Myocyte (in vitro differentiated cells): ENCODE measurements around the gene FBXW11. TPM values are rescaled to one million over a fixed set of nuclear protein-coding genes. Genes with fewer than 3 reads are reported as not detected.
A peak's percentile ranks its signal among the peaks of the same experiment; 100 is the strongest.
"Not testable (repeated sequence)": the region's sequence is repeated elsewhere in the genome, so short reads cannot be mapped to it uniquely, and the experiment has no call there.

Experiments
- DNase-seq: peaks from one replicate; pipeline ENCODE4 v3.0.0-alpha.2; 2012; ENCODE audit warnings: low read depth
- total RNA-seq: library from RNA; depleted of rRNA; stranded (reverse); fragments of >200 nt; gene quantifications from 2 replicates; pipeline ENCODE4 v1.2.3, GENCODE V29; 2014

The FBXW11 gene
- total RNA-seq, 1 donor from 2014 or later: 122 TPM

DNA sequence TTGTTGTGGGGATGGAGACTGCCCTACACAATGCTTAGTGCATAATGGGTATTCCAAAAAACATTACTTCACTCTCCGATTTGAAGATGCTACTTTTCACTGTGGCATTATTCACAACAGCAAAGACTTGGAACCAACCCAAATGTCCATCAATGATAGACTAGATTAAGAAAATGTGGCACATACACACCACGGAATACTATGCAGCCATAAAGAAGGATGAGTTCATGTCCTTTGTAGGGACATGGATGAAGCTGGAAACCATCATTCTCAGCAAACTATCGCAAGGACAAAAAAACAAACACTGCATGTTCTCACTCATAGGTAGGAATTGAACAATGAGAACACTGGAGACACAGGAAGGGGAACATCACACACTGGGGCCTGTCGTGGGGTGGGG is 90.7 kb downstream of the FBXW11 start:
- DNase-seq: not testable (repeated sequence)

DNA sequence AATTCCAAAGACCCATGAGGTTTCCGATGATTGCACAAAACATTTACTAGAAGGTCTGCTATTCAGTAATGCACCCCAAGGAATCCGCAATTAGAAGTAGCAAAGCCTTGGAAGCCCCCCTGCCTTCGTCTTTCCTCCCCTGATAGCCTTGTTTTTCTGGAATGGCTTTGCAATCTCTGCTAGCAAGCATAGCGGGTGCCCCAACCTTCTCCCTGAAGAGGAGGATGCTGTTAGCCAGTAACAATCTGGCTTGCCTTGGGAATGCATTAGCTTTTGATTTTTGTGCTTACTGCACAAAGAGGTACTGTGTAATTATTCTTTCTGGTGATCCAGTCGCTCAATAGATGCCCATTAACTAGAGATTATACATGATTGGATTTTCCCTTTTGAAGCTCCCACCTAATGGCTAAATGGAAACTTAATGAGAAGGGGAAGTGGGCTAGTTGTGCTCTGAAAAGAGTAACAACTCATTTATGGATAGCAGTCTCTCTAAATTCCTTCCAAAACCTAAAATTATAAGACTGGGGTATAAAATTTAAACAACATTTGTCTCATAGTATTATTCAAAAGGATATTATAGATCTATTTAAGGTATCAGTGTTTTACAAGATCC is 91.6 kb downstream of the FBXW11 start:
- no peak for DNase-seq

DNA sequence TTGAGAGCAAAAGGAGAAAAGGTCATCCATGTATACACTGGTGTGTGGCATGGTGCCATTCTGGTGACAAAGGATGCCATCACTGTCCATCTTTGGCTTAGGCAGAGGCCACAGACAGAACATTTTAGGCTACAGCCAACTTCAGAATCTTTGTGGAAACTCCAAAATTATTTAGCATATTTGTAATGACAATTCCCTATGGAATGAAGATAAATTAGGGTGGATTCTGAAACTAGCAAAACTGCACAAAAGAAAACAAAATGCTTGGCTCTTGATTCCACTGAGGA is 92.5 kb downstream of the FBXW11 start:
- DNase-seq: no peak

DNA sequence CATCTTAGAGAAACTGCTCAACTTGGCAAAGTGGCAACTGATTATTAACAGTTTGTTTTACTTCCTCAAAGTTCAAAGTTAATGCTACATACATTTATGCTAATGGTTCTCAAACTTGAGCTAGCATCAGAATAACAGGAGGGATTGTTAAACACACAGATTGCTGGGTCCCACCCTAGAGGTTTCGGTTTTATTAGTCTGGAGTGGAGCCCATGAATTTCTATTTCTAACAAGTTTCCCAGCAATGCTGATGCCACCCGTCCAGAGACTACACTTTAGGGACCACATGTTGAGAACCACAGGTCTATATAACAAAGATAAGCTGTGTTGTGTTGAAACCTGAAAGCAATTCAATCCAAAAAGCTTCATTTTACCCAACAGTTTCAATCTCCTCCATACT is 95.3 kb downstream of the FBXW11 start:
- DNase-seq: no peak

DNA sequence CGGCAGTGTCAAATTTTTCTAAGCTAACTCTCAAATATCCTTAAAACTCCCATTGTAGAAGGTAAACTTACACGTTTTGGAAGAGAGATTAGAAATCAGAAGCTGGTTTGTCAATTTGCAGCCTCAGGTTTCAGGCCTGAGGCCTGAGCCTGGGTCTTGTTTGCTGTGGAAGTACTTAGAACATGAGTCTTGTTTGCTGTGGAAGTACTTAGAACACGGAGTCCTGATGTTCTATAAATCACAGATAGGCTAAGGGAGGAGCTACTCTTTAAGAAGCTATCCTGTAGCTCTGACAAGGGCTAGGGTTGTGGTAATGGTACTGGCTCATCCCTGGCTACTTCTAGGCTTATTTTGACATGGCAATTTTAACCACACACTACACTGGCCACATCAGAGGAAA is 97.8 kb downstream of the FBXW11 start:
- no peak for DNase-seq

DNA sequence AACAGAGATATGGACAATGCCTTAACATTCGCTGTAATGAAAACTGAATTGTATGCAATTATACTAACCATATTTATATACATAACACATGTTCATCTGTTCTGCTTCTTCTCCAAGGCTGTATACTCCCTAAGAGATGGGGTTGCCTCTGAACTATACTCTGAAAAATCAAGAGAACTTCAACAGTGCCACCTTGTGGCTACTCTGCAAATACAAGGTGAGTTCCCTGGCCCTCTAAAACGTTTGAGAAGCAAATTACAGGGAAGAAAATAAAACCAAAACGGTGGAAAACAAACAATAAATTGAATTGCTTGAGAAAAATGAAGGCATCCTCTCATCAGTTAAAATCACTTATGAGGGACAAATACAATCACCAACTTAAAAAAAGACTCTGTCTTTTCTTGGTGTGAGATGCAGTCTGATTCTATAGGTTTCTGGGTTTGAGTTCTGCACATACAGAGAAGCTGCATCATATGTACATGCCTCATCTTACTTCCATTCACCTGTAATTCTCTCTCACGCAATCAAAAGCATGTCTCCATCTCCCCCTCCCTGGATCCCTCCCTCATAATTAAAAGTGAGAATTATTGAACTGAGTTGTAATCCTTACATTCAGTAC is 98.6 kb downstream of the FBXW11 start:
- DNase-seq: peak; percentile 71

DNA sequence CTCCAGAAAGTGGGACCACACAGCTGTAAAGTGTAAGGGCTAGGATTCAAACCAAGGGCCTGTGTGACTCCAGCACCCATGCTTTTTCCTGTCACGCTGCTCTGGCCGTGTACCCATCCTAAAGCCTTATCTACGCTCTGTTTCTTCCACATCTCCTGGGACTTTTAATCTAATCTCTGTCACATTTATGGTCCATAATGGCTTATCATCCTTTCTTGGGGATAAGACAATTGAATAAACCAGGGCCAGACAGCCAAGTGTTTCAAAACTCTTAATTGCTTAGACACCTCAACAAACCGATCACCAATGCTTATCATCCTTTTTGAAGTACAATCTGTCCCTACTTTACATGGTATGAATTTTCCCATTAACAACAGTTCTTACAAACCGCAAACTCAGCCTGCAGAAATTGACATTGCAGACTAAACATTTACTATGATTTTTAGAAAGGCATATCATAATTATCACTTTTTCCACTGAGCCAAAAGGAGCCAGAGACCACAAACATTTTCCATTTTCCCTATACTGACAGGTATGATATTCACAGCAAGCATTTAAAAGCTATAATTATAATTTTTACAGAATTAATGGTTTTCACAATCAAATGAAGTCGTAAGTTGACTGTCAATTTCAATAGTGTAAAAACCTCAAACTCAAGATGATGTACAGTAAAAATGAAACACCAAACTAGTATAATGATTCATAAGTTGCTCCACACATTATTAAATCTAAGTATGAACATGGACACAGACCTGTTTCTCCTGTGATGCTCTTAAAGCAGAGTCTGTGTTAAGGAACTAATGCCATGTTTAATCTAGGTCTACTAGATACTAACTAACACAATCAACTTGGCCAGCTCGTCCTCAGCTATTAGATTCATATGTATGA is 99.5 kb downstream of the FBXW11 start:
- no peak for DNase-seq

DNA sequence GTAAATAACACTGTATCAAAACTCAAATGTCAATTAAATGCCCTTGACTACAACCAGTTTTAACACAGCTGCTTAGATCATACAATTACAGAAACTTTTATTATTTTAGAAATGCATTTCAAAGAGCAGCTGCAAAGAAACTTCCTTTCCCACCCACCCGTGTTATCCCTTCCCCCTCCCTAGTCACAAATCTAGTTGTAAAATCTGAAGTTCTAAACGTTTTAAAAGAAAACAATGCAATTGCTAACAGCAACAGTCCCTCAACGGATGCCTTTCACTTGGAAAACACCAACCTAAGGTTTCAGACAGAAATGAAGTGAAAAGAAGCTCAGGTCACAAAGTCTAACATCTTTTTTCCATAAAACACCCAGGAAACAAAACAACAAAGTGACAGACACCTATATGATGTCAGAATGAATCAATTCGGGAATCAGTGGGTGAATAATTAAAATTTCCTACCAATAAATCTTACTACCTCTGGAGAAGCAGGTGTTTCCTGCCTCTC is 100.3 kb downstream of the FBXW11 start:
- DNase-seq: no peak

DNA sequence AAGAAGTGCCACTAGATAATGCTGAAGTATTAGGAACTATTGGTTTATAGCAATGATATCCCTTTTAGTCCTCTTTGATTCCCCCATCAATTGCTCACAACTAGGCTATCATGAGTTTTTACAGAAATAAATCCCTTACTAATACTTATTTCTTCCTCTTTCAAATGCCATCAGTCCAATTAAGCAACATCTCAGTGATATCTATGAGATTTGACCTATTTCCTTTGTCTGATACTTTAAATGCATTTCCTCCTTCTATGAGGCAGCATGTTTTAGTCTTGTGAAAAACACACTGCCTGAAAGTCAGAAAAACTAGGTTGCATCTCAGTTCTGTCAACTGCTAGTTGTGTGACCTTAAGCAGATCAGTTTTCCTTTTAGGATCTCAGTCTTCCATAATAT is 101.6 kb downstream of the FBXW11 start:
- no peak for DNase-seq

DNA sequence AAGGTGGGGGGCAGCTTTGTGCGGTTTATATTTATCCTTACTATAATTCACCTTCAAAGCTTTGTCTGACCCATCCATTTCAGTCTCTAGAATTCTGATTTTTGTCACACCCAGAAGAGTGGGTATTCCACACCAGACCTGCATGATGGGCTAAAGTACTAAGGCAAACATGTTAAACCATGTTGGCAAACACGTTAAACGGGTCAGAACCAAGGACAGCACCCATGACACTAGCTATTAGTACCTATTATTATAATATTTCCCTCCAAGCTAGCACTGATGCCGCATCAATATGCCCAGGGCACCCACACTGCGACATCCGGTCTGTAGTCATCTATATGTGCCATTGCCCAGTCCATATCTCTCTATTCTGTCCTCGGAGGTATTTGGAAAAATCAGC is 104.7 kb downstream of the FBXW11 start:
- DNase-seq: no peak

DNA sequence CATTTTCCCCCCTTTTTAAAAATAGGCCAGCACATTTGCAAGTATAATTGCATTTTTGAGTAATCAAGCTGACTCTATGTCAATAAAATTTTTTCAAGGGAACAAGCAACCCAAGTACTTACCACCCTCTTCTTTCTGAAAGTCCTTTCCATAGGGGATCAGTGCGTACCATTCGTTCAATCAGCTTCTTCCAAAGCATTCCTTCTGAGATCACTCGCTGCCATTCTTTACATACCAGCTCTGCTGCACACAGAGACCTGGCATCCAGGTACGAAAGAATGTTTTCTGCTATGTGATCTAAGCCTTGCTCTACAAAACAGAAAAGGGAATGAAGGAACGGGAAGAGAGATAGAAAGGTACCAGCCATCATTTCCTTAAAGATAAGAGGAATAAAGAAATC is 106.6 kb downstream of the FBXW11 start:
- no peak for DNase-seq

DNA sequence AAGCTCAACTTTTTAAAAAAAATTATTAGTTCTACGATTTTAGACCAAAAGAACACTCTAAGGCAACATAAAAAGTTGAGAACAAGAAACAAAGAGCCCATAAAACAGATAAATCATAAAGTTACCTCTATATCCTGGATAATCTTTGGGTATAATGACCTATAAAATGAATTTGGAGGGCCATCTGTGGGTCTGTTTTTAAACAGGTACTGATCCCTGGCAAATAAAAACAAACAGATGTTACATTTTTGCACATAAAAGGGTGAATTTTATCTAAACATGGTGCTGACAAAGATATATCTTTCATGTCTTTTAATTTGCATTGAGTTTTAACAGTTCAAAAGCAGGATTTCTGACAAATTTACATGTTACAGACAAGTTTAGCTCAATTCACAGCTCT is 107.6 kb downstream of the FBXW11 start:
- DNase-seq: no peak

DNA sequence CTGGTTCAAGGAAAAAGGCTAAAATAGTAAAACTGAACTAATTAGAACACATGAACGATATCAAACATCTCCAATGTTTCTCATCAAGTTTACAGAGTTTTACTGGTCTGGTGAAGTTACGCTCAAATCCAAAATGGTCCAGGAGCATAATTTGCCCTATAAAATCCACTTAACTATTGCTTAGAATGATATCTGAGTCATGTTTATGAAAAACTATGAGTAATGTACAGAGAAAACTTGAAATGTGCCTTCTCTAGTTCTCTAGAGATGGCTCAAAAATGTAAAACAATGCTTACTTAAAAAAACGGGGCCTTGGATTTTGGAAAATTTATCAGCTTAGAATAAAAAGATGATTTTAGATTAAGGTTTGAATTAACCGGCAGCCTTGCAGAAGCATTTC is 108.1 kb downstream of the FBXW11 start:
- DNase-seq: no peak

DNA sequence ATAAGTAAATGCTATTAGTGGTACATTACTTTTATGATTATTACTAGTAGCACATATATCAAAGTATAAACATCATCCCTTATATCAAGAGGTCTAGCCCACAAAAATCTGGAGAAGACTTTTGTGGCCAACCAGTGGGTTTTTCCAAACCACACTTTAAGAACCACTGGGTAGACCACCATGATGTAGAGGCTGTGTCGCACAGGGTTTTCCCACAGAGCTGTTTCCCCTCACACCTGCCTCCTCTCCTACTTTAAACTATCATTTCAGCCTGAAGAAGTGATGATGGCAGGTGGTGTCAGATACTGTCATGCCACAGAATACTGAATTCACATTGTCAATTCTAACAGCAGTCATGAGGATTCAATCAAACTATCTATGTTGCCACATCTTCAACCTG is 109.2 kb downstream of the FBXW11 start:
- DNase-seq: peak; percentile 56

DNA sequence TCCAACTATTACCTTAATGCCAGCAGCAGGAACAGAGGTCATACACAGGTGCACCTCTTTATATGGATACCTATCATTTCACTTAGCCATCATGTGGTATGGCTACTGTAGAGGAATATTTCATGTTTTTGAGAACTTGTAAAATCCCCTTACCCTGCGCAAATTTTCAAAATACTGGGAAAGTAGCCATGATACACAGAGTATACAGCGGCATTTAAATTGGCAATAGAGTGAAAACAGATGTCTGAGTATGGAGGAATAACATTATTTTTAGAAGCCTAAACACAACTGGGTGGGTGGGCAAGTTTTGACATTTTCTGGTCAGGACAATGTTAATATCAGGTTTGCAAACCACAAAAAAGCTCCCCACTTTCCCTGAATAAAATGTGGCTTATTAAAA is 111.4 kb downstream of the FBXW11 start:
- DNase-seq: no peak

DNA sequence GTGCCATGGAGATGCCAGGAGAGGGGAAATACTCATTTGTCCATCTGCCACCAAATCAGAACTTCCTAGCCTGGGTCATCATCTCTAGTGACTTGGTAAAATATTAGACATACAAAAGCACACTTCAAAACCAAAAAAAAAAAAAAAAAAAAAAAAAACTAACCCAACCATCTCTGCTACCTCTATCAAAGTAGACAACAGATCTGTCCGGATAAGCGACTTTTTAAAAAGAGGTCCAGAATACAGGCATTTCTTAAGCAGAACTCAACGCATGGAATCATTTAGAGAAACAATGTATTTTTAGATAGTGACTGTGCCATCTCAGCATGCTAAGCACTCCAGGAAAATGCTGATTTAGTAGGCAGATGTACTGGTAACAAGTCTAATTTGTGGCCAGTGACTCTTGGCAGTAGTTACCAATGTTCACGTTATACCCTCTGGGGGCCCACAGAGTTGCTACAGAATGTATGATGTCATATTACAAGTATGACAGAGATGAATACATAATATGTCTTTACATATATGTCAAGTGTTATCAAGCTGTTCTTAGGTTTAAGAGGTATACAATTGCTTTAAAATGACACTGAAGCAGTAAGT is 113.0 kb downstream of the FBXW11 start:
- peak; percentile 79 for DNase-seq

DNA sequence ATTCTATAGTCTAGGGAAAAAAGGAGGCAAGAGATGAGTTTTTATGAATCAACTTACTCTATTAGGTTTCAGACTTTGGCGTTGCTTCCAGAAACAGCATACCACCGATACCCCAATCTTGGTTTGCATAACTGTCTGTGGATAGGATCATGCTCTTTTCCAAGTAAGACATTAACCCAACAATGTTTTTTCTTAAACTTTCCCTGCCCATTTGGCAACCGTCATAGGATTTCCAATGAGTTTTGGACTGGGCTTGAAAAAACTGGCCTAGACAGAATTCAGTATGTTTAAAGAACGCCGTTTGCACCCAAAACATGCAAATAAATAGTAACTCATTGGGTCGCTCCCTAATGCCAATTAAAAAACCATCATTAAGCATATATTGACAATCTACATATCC is 114.8 kb downstream of the FBXW11 start:
- DNase-seq: no peak

DNA sequence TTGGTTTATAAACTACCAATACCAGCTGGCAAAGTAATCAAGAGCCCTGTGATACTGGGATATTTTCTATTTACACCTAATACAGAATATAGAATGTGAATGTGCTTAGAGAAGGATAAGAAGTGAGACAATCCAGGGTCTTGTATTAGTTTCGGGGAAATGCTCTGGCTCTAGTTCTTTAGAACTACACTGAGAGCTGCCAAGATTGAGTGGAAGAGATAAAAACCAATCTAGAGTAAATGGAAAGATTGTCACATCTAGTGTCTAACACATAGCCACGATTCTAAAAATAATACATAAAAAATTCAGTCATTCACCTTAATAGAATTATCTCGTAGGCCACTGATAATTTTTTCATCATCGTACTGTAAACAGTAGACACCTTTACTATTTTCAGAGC is 115.3 kb downstream of the FBXW11 start:
- DNase-seq: no peak

DNA sequence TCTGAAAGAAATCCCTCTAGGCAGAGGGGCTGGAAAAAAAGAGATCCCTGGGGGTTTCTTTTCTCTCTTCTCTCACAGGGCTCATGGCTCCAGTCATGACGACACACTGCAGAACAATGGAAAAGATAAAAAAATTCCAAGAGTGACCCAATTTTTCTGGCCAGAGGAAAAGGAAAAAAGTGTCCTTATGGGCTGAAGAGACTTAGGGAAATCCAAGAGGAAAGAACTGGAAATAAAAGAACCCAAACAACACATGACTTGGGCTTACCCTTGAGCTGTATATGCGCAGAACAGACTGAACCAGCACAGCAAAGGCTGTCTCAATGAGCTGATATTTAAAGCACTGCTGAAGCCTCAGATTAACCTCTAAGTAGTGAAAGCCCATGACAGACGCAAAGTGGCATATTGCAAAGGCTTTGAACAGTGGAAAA is 118.4 kb downstream of the FBXW11 start:
- DNase-seq: no peak

DNA sequence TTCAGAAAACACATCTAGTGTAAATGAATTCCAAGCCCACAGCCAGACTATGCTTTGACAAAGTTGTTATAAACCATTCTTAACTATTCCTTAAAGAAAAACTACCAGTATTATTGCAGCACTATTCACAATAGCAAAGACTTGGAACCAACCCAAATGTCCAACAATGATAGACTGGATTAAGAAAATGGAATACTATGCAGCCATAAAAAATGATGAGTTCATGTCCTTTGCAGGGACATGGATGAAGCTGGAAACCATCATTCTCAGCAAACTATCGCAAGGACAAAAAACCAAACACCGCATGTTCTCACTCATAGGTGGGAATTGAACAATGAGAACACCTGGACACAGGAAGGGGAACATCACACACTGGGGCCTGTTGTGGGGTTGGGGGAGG is 120.4 kb downstream of the FBXW11 start:
- not testable (repeated sequence) for DNase-seq

DNA sequence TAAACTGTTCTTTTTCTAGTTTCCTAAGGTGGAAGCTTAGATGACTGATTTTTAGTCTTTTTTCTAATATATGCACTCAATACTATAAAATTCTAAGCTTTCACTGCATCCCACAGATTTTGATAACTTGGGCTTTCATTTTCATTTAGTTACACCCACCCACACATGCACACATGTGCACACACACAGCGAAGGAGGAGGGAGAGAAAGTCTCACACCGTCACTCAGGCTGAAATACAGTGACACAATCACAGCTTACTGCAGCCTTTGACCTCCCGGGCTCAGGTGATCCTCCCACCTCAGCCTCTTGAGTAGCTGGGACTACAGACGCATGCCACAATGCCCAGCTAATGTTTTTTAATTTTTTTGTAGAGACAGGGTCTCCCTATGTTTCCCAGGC is 124.3 kb downstream of the FBXW11 start:
- no peak for DNase-seq

DNA sequence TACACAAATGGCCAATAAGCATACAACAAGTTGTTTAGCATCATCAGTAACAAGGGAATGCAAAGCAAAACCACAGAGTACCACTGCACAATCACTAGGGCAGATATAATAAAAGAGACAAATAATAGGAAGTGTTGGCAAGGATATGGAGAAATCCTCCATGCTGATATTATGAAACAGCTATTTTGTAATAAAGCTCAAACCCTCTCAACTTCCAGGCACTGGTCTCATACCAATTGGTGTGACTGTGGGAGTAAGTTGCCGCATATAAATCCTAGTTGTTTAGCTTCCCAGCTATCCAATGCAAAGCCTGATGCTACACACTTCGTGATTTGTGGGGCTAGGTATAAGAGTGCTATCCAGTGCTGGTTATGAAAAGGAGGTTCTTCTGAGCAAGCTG is 132.2 kb downstream of the FBXW11 start:
- no peak for DNase-seq
